Fibroblast of skin of abdomen (primary cell): Measurements from ENCODE around the gene FGF23.

Experiments used
- DNase-seq: peaks from one replicate; pipeline ENCODE4 v3.0.0-alpha.2; 2013

FGF23 gene

GRCh38 chr12:4383304-4383865 is 3.9 kb upstream of the FGF23 start:
- DNase-seq = no peak

GRCh38 chr12:4380332-4380731 is 820 bp upstream of the FGF23 start:
- no peak for DNase-seq

- DNase-seq = no peak
Observed at GRCh38 chr12:4378772-4379171, 740 bp downstream of the FGF23 start.

GRCh38 chr12:4375449-4375848 is 4.1 kb downstream of the FGF23 start:
- DNase-seq = no peak

- DNase-seq = no peak
Observed at GRCh38 chr12:4372653-4373052, 6.9 kb downstream of the FGF23 start.

GRCh38 chr12:4370265-4370664 is 9.2 kb downstream of the FGF23 start:
- no peak for DNase-seq

- DNase-seq = no peak
Observed at GRCh38 chr12:4369548-4369947, 10.0 kb downstream of the FGF23 start.

GRCh38 chr12:4366090-4366489 is 13.4 kb downstream of the FGF23 start:
- no peak for DNase-seq

- DNase-seq = no peak
Observed at GRCh38 chr12:4356041-4356327, 23.5 kb downstream of the FGF23 start.

GRCh38 chr12:4355156-4356040 is 24.1 kb downstream of the FGF23 start:
- no peak for DNase-seq

- no peak for DNase-seq
Observed at GRCh38 chr12:4353785-4354208, 25.7 kb downstream of the FGF23 start.

- no peak for DNase-seq
Observed at GRCh38 chr12:4346931-4347330, 32.6 kb downstream of the FGF23 start.

- no peak for DNase-seq
Observed at GRCh38 chr12:4331842-4332241, 47.7 kb downstream of the FGF23 start.

- no peak for DNase-seq
Observed at GRCh38 chr12:4331221-4331620, 48.3 kb downstream of the FGF23 start.

- DNase-seq = no peak
Observed at GRCh38 chr12:4330203-4330602, 49.3 kb downstream of the FGF23 start.

GRCh38 chr12:4327293-4327692 is 52.2 kb downstream of the FGF23 start:
- no peak for DNase-seq

- no peak for DNase-seq
Observed at GRCh38 chr12:4325966-4326365, 53.5 kb downstream of the FGF23 start.

GRCh38 chr12:4324366-4324765 is 55.1 kb downstream of the FGF23 start:
- DNase-seq = no peak

- no peak for DNase-seq
Observed at GRCh38 chr12:4323396-4323795, 56.1 kb downstream of the FGF23 start.

- DNase-seq = no peak
Observed at GRCh38 chr12:4322726-4323125, 56.8 kb downstream of the FGF23 start.

GRCh38 chr12:4320853-4321701 is 58.4 kb downstream of the FGF23 start, which contains the start of gene TIGAR:
TSS of gene TIGAR (plus strand) at chr12:4321213. CDS start at chr12:4321272, 59 bp downstream.
- DNase-seq = peak; percentile 95

- DNase-seq = no peak
Observed at GRCh38 chr12:4320497-4320852, 59.0 kb downstream of the FGF23 start.
